ENCODE results near the gene CLCA4.
A peak's percentile ranks its signal among the peaks of the same experiment; 100 is the strongest.
"Not testable (repeated sequence)": the region's sequence is repeated elsewhere in the genome, so short reads cannot be mapped to it uniquely, and the experiment has no call there.

The CLCA4 gene

DNA sequence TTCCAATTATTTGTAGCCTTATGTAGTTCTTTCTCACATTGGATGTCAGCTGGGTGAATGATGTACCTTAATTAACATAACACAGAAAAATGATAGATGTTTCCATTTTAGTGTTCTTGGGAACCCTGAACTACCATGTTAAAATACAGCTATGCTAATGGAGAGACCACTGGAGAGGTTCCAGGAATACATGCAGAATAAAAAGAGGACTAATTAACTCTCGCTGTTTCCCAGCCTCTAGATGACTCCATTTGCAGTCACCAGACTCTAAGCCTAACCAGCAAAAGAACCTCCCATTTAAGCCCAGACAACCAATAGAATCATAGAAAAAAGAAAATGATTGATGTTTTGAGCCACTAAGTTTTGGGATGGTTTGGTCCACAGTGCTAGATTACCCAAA is 36.2 kb downstream of the CLCA4 start:
- H4K20me1 ChIP-seq: no peaks in the 10 kb centered on the region
- H3K27ac ChIP-seq: no peak overlapping the region
- no peaks in the 10 kb centered on the region for H3K9me3 ChIP-seq (replicated peaks in 1 of 11)
- no peak overlapping the region for H3K9ac ChIP-seq
- no peak overlapping the region for H3K4me2 ChIP-seq
- no peaks in the 10 kb centered on the region for H3K36me3 ChIP-seq
- no peak overlapping the region for H3K4me3 ChIP-seq
- no peaks in the 10 kb centered on the region for H3K27me3 ChIP-seq
- no peak for TF ChIP-seq Cebpa-rat (IDR thresholded peaks at IDR 0.05)
- peaks cover 0 to 9% (median 0%) of the 10 kb centered on the region in 10 experiments; a peak in 2 of 20 replicates for H3K4me1 ChIP-seq

DNA sequence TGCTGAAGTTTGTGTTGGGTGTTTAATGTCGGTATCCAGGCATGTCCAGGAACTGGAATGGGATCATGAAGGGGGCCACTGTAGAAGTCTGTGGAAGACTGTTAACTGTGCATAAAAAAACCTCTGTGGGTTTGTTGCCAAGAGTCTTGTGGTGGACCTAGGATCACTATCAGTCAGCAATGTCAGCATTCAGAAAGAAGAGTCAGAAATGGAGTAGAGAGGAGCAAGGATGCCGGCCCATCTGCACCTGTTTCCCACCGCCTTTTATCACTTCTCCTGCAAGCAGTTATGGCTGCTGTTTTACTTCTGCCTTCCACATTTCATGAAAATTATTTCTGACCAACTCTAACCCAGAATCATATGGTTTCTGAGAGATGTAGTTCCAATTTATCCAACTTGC is 36.7 kb downstream of the CLCA4 start:
- H3K9ac ChIP-seq: no peak overlapping the region
- no peak for TF ChIP-seq Cebpa-rat (IDR thresholded peaks at IDR 0.05)
- no peaks in the 10 kb centered on the region for H3K9me3 ChIP-seq (replicated peaks in 1 of 11)
- H3K27ac ChIP-seq: no peak overlapping the region
- no peaks in the 10 kb centered on the region for H4K20me1 ChIP-seq
- no peak overlapping the region for H3K4me2 ChIP-seq
- H3K36me3 ChIP-seq: no peaks in the 10 kb centered on the region
- H3K4me1 ChIP-seq: peaks cover 0 to 9% (median 0%) of the 10 kb centered on the region in 10 experiments; a peak in 2 of 20 replicates
- no peaks in the 10 kb centered on the region for H3K27me3 ChIP-seq
- H3K4me3 ChIP-seq: no peak overlapping the region

DNA sequence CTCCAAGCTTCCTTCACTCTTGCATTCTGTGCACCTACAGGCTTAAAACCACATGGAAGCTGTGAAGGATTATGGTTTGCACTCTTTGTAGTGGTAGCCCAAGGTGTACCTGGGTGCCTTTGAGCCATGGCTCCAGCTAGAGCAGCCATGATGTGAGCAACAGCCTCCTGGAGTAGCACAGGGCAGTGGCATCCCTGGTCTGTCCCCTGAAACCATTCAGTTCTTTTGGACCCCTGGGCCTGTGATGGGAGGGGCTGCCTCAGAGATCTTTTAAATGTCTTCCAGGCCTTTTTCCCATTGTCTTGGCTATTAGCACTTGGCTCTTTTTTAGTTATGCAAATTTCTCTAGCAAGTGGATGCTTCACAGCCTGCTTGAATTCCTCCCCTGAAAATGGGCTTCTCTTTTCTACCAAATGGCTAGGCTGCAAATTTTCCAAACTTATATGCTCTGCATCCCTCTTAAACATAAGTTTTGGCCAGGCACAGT is 47.4 kb downstream of the CLCA4 start:
- no peak overlapping the region for H3K9ac ChIP-seq
- H4K20me1 ChIP-seq: no peaks in the 10 kb centered on the region
- H3K27ac ChIP-seq: no peak overlapping the region
- no peak overlapping the region for H3K4me2 ChIP-seq
- peaks cover 16 to 29% (median 19%) of the 10 kb centered on the region in 11 experiments for H3K9me3 ChIP-seq (replicated peaks in 1 of 11)
- no peak for TF ChIP-seq Cebpa-rat (IDR thresholded peaks at IDR 0.05)
- no peaks in the 10 kb centered on the region for H3K4me1 ChIP-seq
- H3K36me3 ChIP-seq: no peaks in the 10 kb centered on the region
- H3K27me3 ChIP-seq: no peaks in the 10 kb centered on the region
- H3K4me3 ChIP-seq: no peak overlapping the region

DNA sequence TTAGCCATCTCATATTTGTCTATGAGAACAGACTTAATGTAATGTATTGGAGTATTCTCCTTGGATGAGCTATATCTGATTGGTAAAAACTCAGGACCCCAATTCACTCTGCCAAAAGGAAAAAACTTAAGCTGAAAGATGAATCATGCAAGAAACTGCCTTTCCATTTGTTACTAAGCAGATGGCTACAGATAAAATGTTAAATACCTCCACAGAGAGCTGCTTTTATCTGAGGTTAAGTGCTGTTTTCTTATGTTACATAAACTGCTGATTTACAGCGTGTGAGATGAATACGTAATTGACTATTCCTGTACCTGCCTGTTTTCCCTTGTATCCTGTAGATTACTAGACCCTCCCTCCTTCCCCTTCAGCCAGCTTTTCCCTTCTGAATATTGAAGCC is 49.3 kb downstream of the CLCA4 start:
- Histone ChIP-seq H3K4me3 (no peak overlapping the region), H3K4me2 (no peak overlapping the region)
- no peak for TF ChIP-seq Cebpa-rat (IDR thresholded peaks at IDR 0.05)

DNA sequence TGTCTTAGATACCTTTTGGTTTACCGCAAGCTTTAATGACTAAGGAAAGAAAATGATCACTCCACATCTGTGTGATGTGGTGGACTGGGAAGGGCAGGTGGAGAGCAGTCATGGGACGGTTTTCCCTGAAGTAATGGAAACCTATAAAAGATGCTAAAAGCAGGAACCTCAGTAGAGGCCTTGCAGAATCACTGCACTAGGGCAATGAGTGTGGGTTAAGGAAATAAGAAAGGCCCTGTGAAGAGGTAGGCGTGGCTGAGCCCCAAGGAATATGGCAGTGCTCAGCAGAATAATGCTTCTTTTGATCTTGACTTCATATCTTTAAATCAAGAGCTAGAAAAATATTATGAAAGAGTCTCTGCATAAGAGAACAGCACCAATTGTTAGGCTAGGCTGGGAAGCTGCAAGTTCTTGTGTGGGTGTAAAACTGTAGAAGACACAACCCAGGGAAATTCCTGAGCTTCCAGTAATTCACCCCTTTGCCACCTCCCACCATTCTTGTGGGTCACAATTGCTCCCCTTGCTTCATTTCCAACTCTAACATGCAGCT is 49.9 kb downstream of the CLCA4 start:
- Histone ChIP-seq H3K9me3 (replicated peaks in 1 of 11) (peaks cover 16 to 29% (median 19%) of the 10 kb centered on the region in 11 experiments), H3K36me3 (no peaks in the 10 kb centered on the region), H3K27ac (no peak overlapping the region), H4K20me1 (no peaks in the 10 kb centered on the region), H3K27me3 (no peaks in the 10 kb centered on the region), H3K4me3 (no peak overlapping the region), H3K4me1 (no peaks in the 10 kb centered on the region), H3K9ac (no peak overlapping the region), H3K4me2 (no peak overlapping the region)
- no peak for TF ChIP-seq Cebpa-rat (IDR thresholded peaks at IDR 0.05)

More for the DNA sequence above, 49.3 kb downstream of the CLCA4 start:
- Histone ChIP-seq H3K27ac (no peak overlapping the region), H3K27me3 (no peaks in the 10 kb centered on the region), H3K9me3 (replicated peaks in 1 of 11) (peaks cover 16 to 29% (median 19%) of the 10 kb centered on the region in 11 experiments), H3K4me1 (no peaks in the 10 kb centered on the region), H3K9ac (no peak overlapping the region), H4K20me1 (no peaks in the 10 kb centered on the region), H3K36me3 (no peaks in the 10 kb centered on the region)

DNA sequence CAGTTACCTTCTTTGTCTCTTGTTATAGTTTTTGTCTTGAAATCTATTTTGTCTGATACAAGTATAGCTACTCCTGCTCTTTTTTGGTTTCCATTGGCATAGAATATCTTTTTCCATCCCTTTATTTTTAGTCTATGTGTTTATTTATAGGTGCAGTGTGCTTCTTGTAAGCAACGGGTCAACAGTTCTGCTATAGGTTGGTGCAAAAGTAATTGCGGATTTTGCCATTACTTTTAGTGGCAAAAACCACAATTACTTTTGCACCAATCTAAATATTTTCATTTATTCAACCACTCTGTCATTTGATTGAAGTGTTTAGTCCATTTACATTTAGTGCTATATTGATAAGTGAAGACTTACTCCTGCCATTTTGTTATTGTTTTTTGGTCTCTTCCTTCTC is 59.2 kb downstream of the CLCA4 start:
- H4K20me1 ChIP-seq, H3K4me3 ChIP-seq, H3K4me2 ChIP-seq, H3K27me3 ChIP-seq, H3K4me1 ChIP-seq, H3K36me3 ChIP-seq, H3K27ac ChIP-seq, H3K9ac ChIP-seq: not testable (repeated sequence)
- H3K9me3 ChIP-seq (replicated peaks in 1 of 11): peaks cover 0 to 18% (median 0%) of the 10 kb centered on the region in 11 experiments; a peak in 3 of 22 replicates

DNA sequence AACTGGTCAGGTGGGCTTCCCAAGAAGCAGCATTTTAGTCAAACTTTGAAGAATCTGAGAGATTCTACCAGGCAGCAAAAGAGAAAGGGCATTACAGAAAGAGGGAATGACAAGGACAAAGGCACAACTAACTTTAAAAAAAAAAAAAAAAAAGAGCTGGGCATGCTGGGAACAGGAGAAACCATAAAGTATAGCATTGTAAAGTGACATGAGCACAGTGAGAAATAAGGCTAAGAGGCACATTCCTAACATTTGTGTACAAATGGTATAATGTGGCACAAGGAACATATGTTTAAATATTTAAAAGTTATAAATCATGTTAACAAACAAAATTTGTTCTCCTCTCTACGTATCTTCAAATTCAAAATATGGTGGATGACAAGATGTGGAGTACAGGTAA is 69.6 kb downstream of the CLCA4 start:
- H3K9me3 ChIP-seq (replicated peaks in 1 of 11): peaks cover 26 to 64% (median 31%) of the 10 kb centered on the region in 11 experiments
- no peaks in the 10 kb centered on the region for H3K27me3 ChIP-seq
- no peaks in the 10 kb centered on the region for H4K20me1 ChIP-seq
- H3K9ac ChIP-seq: no peak overlapping the region
- H3K36me3 ChIP-seq: peaks cover 0 to 5% (median 0%) of the 10 kb centered on the region in 11 experiments; a peak in 4 of 22 replicates
- peak overlapping the region in 6 of 11 experiments; percentile 13 to 59 (median 39); a peak in 5 of 22 replicates for H3K4me2 ChIP-seq
- no peak overlapping the region for H3K4me3 ChIP-seq
- peaks cover 9 to 16% (median 13%) of the 10 kb centered on the region in 10 experiments; a peak in 17 of 20 replicates for H3K4me1 ChIP-seq
- peak overlapping the region in 9 of 11 experiments; percentile 39 to 72 (median 70); a peak in 17 of 22 replicates for H3K27ac ChIP-seq
- TF ChIP-seq Cebpa-rat (IDR thresholded peaks at IDR 0.05): no peak

DNA sequence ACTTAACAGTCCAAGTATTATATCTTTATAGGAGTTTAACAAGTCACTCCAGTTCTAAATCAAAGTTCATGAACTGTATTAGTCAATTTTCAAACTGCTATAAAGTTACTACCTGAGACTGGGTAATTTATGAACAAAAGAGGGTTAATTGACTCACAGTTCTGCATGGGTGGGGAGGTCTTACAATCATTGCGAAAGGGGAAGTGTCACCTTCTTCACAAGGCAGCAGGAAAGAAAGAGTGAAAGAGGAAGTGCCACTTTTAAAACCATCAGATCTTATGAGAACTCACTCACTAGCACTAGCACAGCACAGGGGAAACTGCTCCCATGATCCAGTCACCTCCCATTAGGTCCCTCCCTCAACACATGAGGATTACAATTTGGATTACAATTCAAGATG is 70.0 kb downstream of the CLCA4 start:
- Histone ChIP-seq H3K27me3 (no peaks in the 10 kb centered on the region), H3K9ac (no peak overlapping the region; a peak in 1 of 22 replicates), H3K4me1 (peaks cover 9 to 16% (median 13%) of the 10 kb centered on the region in 10 experiments; a peak in 17 of 20 replicates), H3K9me3 (replicated peaks in 1 of 11) (peaks cover 26 to 64% (median 31%) of the 10 kb centered on the region in 11 experiments), H3K36me3 (peaks cover 0 to 5% (median 0%) of the 10 kb centered on the region in 11 experiments; a peak in 4 of 22 replicates), H3K27ac (peak overlapping the region in 10 of 11 experiments; percentile 24 to 72 (median 68); a peak in 20 of 22 replicates), H3K4me3 (no peak overlapping the region), H4K20me1 (no peaks in the 10 kb centered on the region), H3K4me2 (peak overlapping the region; percentile 8 to 60 (median 43); a peak in 16 of 22 replicates)
- peak in 8 of 11 experiments; percentile 50 to 82 (median 68); a peak in 13 of 22 replicates for TF ChIP-seq Cebpa-rat (IDR thresholded peaks at IDR 0.05)

DNA sequence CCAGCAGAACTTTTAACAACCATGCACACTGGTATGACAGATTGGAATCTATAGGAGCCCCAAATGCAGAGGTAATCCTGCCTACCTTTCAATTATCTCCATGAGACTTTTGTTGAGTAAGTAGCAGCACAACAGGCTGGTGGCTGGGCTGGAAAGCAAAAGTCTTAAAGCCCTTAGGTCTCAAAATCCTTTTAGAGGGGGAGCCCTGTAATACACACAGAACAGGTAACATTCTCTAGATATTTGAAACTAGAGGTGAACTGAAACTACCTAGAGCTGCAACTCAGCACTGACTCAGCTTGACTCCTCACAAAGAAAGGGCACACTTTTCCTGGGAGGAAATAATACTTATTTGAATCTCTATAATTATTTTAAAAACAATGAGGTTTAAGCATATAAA is 71.5 kb downstream of the CLCA4 start:
- peak overlapping the region in 4 of 11 experiments; percentile 5 to 28 (median 22); a peak in 3 of 22 replicates for H3K27ac ChIP-seq
- H3K36me3 ChIP-seq: peaks cover 0 to 5% (median 0%) of the 10 kb centered on the region in 11 experiments; a peak in 4 of 22 replicates
- H3K27me3 ChIP-seq: no peaks in the 10 kb centered on the region
- no peak overlapping the region for H3K9ac ChIP-seq
- H3K9me3 ChIP-seq (replicated peaks in 1 of 11): peaks cover 16 to 55% (median 21%) of the 10 kb centered on the region in 11 experiments
- no peak overlapping the region for H3K4me3 ChIP-seq
- TF ChIP-seq Cebpa-rat (IDR thresholded peaks at IDR 0.05): no peak
- no peak overlapping the region for H3K4me2 ChIP-seq
- H3K4me1 ChIP-seq: peaks cover 9 to 16% (median 13%) of the 10 kb centered on the region in 10 experiments; a peak in 17 of 20 replicates
- no peaks in the 10 kb centered on the region for H4K20me1 ChIP-seq
